Transverse colon (tissue), 3 donors: ENCODE data around the gene TPSG1.

Experiments used
- POLR2A ChIP-seq: fragments of 450-650 bp; IDR thresholded peaks from one replicate; pipeline ENCODE4 v1.6.1; 2016; ENCODE audit warnings: antibody characterized with exemption, mild to moderate bottlenecking, moderate library complexity
- TF ChIP-seq, protein P1 (sequence below), 5 experiments: fragments of 200-600 bp in 3 of 5; fragments of 450-650 bp in 2 of 5; sonication (generic) in 3 of 5; IDR thresholded peaks; 1 replicate in 2 of 5; 2 replicates in 3 of 5; pipeline ENCODE4 v1.5.1; 2016 to 2017; ENCODE audit warnings: antibody characterized with exemption in 5 of 5, inconsistent platforms in 3 of 5, mild to moderate bottlenecking in 2 of 5, moderate library complexity in 1 of 5

- TF ChIP-seq, protein P1, sequence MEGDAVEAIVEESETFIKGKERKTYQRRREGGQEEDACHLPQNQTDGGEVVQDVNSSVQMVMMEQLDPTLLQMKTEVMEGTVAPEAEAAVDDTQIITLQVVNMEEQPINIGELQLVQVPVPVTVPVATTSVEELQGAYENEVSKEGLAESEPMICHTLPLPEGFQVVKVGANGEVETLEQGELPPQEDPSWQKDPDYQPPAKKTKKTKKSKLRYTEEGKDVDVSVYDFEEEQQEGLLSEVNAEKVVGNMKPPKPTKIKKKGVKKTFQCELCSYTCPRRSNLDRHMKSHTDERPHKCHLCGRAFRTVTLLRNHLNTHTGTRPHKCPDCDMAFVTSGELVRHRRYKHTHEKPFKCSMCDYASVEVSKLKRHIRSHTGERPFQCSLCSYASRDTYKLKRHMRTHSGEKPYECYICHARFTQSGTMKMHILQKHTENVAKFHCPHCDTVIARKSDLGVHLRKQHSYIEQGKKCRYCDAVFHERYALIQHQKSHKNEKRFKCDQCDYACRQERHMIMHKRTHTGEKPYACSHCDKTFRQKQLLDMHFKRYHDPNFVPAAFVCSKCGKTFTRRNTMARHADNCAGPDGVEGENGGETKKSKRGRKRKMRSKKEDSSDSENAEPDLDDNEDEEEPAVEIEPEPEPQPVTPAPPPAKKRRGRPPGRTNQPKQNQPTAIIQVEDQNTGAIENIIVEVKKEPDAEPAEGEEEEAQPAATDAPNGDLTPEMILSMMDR (IDR thresholded peaks at IDR 0.05): no peak
- TF ChIP-seq POLR2A: no peak
Measured at GRCh38 chr16:1225051-1225451, at the start of gene TPSG1.
